ENCODE measurements around the gene FAM3A. TPM values are rescaled to one million over a fixed set of nuclear protein-coding genes. Genes with fewer than 3 reads are reported as not detected.
"Not testable (repeated sequence)": the region's sequence is repeated elsewhere in the genome, so short reads cannot be mapped to it uniquely, and the experiment has no call there.

FAM3A gene
- total RNA-seq, 1 donor from 2014 or later: 36.5 TPM

DNA sequence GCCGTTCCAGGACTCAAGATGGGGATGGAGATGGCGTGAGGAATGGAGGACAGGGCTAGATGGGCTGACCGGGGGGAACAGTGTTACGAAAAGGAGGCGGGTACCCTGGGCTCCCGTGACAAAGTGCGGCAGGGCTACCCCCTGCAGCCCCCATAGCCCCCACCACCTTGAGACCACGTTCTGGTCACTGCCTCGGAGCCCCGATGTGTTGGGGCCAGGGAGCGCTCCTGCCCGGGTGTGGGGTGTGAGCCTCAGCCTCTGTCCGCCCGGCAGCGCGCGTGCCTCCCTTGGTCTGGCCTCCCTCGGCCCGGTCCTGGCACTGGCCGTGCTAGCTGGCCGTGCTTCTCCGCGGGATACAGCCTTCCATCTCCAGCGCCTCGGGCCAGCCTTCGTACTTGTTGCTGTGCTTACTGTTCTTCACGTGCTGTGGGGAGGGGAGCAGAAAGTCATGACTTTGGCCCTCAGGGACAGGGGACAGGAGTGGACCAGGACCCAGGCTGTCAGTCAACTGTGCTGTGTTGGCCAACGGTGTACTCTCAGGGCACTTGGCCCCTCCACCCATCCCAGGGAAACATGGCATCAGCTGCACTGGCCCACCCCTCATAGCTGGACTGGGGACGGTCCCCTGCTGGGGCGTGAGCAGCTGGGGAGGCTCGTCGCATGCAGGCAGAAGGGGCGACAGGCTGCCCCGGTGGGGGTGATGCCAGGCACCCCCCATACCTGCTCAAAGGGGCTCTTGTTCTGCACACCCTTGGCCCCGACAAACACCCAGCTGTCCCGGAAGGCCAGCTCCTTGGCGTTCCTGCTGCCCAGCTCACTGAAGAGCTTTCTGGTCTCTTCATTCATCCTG is 9.3 kb downstream of the FAM3A start:
- Mint-ChIP-seq H3K27me3 (ENCODE audit: low read depth) (no peaks in the 10 kb centered on the region), H3K36me3 (ENCODE audit: low read depth) (peaks cover 12% of the 10 kb centered on the region), H3K9me3 (ENCODE audit: low read depth) (peaks cover 19% of the 10 kb centered on the region), H3K27ac (ENCODE audit: unreplicated experiment) (no peak overlapping the region), H3K4me3 (ENCODE audit: unreplicated experiment) (no peak overlapping the region), H3K4me1 (ENCODE audit: low read depth) (peaks cover 8% of the 10 kb centered on the region)
- no peak for DNase-seq (ENCODE audit: low spot score)
- TF ChIP-seq, protein P1, sequence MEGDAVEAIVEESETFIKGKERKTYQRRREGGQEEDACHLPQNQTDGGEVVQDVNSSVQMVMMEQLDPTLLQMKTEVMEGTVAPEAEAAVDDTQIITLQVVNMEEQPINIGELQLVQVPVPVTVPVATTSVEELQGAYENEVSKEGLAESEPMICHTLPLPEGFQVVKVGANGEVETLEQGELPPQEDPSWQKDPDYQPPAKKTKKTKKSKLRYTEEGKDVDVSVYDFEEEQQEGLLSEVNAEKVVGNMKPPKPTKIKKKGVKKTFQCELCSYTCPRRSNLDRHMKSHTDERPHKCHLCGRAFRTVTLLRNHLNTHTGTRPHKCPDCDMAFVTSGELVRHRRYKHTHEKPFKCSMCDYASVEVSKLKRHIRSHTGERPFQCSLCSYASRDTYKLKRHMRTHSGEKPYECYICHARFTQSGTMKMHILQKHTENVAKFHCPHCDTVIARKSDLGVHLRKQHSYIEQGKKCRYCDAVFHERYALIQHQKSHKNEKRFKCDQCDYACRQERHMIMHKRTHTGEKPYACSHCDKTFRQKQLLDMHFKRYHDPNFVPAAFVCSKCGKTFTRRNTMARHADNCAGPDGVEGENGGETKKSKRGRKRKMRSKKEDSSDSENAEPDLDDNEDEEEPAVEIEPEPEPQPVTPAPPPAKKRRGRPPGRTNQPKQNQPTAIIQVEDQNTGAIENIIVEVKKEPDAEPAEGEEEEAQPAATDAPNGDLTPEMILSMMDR (IDR thresholded peaks at IDR 0.05): no peak

DNA sequence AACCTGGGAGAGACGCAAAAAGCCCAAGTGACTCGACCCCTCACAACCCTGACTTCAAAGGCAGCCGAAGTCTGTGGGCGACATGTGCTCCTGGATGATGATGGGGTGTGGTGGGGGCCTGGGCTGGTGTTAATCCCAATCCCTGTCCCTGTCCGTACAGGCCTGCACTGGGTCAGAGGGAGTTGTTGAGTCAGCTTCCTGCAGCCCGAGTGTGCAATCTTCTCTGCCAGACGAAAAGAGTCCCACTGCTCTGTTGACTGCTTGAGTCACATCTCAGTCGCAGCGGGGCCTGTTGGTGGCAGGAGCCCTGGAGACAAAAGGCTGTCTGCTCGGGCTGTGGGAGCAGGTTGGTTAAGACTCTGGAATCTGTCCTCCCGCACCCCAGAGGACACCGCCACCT is 10.3 kb downstream of the FAM3A start:
- no peak for DNase-seq (ENCODE audit: low spot score)
- peaks cover 10% of the 10 kb centered on the region for H3K36me3 Mint-ChIP-seq (ENCODE audit: low read depth)
- TF ChIP-seq, protein P1 (IDR thresholded peaks at IDR 0.05): no peak
- no peak overlapping the region for H3K4me3 Mint-ChIP-seq (ENCODE audit: unreplicated experiment)
- peak overlapping the region; percentile 69 for H3K27ac Mint-ChIP-seq (ENCODE audit: unreplicated experiment)
- peaks cover 8% of the 10 kb centered on the region for H3K4me1 Mint-ChIP-seq (ENCODE audit: low read depth)
- peaks cover 19% of the 10 kb centered on the region for H3K9me3 Mint-ChIP-seq (ENCODE audit: low read depth)
- no peaks in the 10 kb centered on the region for H3K27me3 Mint-ChIP-seq (ENCODE audit: low read depth)

DNA sequence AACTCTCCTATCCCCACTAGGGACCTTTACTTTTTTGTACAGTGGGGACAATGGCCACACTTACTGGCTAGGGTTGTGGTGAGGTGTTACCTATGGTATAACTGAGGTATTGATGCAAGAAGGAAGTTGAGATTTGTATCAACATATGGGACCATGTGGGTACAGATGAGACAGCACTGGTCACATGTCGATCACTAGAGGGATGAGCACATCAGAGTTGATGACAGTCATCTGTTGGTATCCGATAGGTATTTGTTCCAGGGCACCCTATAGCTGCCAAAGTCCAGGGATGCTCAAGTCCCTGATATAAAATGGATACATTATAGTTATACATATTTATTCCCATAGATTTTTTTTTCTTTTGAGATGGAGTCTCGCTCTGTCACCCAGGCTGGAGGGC is 13.0 kb downstream of the FAM3A start:
- Mint-ChIP-seq H3K36me3 (ENCODE audit: low read depth) (peaks cover 4% of the 10 kb centered on the region), H3K9me3 (ENCODE audit: low read depth) (peaks cover 3% of the 10 kb centered on the region), H3K4me1 (ENCODE audit: low read depth) (peaks cover 8% of the 10 kb centered on the region), H3K27me3 (ENCODE audit: low read depth) (no peaks in the 10 kb centered on the region), H3K4me3 (ENCODE audit: unreplicated experiment) (no peak overlapping the region), H3K27ac (ENCODE audit: unreplicated experiment) (no peak overlapping the region)
- TF ChIP-seq, protein P1 (IDR thresholded peaks at IDR 0.05): no peak
- no peak for DNase-seq (ENCODE audit: low spot score)

DNA sequence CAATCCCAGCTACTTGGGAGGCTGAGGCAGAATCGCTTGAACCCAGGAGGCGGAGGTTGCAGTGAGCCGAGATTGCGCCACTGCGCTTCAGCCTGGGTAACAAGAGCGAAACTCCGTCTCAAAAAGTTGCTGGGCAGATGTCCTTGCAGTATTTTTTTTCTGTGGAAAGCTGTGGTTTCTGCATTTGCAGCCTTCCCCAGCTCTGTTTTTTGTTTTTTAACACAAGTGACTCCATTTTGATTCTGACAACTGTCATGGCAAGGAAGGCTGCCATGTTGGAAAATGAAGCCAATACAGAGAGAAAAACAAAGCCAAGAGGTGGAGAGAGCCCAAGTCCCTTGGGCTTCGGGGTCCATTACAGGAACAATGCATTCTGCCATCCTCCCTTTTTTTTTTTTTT is 13.9 kb downstream of the FAM3A start:
- H3K4me3 Mint-ChIP-seq (ENCODE audit: unreplicated experiment): no peak overlapping the region
- no peak for DNase-seq (ENCODE audit: low spot score)
- TF ChIP-seq, protein P1 (IDR thresholded peaks at IDR 0.05): no peak
- H3K36me3 Mint-ChIP-seq (ENCODE audit: low read depth): peaks cover 4% of the 10 kb centered on the region
- no peaks in the 10 kb centered on the region for H3K27me3 Mint-ChIP-seq (ENCODE audit: low read depth)
- H3K27ac Mint-ChIP-seq (ENCODE audit: unreplicated experiment): no peak overlapping the region
- H3K9me3 Mint-ChIP-seq (ENCODE audit: low read depth): peaks cover 3% of the 10 kb centered on the region
- peaks cover 8% of the 10 kb centered on the region for H3K4me1 Mint-ChIP-seq (ENCODE audit: low read depth)

DNA sequence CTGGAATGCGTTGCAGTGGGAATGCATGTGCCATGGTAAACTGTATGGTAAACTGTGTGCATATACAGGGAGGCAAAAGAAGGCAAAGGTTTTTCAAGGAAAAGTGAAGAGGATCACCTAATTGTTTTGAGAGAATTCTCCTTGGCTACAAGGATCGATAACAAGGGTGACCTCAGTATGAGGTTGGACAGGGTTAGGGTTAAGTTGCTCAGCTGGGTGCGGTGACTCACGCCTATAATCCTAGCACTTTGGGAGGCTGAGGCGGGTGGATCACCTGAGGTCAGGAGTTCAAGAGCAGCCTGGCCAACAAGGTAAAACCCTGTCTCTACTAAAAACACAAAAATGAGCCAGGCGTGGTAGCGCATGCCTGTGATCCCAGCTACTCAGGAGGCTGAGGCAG is 14.6 kb downstream of the FAM3A start:
- H3K4me3 Mint-ChIP-seq (ENCODE audit: unreplicated experiment); H3K36me3 Mint-ChIP-seq (ENCODE audit: low read depth); DNase-seq (ENCODE audit: low spot score); H3K4me1 Mint-ChIP-seq (ENCODE audit: low read depth); H3K9me3 Mint-ChIP-seq (ENCODE audit: low read depth); H3K27ac Mint-ChIP-seq (ENCODE audit: unreplicated experiment); H3K27me3 Mint-ChIP-seq (ENCODE audit: low read depth): not testable (repeated sequence)

DNA sequence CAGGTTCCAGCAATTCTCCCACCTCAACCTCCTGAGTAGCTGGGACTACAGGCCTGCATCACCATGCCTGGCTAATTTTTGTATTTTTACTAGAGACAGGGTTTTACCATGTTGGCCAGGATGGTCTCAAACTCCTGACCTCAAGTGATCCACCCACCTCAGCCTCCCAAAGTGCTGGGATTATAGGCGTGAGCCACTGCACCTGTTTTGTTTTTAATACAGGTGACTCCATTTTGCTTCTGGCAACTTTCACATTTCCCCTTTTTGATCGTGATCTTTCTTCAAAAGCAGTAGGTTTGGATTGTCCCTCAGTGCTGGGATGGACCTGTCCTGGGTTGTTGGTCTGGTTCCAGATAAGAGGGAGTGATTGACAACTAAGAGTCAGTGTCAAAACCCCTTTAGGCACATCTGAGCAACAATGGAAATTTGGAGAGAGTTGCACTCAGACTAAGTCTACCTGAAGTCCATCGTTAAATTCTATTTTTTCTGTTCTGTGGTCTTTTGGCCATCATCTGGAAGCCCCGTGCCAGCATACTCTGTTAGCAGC is 19.4 kb downstream of the FAM3A start:
- H3K4me1 Mint-ChIP-seq (ENCODE audit: low read depth); H3K36me3 Mint-ChIP-seq (ENCODE audit: low read depth); DNase-seq (ENCODE audit: low spot score); H3K27me3 Mint-ChIP-seq (ENCODE audit: low read depth); H3K9me3 Mint-ChIP-seq (ENCODE audit: low read depth); H3K4me3 Mint-ChIP-seq (ENCODE audit: unreplicated experiment); H3K27ac Mint-ChIP-seq (ENCODE audit: unreplicated experiment): not testable (repeated sequence)
